ENCODE measurements around the gene CD4.

Gene CD4

DNA sequence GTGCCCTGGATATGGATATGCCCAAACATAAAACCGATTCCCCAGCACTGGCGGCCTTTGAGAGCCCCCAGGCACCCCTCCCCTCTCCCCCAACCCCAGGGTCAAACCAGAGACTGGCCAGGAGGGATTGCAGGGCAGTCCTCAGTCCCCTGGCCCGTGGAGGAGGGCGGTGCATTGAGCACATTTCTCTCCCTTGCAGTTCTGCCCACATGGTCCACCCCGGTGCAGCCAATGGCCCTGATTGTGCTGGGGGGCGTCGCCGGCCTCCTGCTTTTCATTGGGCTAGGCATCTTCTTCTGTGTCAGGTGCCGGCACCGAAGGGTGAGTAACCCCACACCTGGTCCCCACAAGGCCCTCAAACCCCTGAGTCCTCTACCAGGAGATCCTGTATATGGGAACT, 28.9 kb downstream of the CD4 start:
- in situ Hi-C loops (cut with MboI; ENCODE audit: low sequenced_read_pairs, unreplicated experiment), result loop anchor here (5.0 kb wide), 1 partner anchor 36 kb away; no protein-coding TSS in a partner anchor
- no peak for DNase-seq (ENCODE audit: low spot score)
- TF ChIP-seq CTCF (IDR thresholded peaks at IDR 0.05; ENCODE audit: borderline replicate concordance, control extremely low read depth, extremely low read depth, insufficient read depth, missing control alignments), result no peak

GRCh38 chr12:6818645-6819044, 29.3 kb downstream of the CD4 start:
- in situ Hi-C loops (cut with MboI; ENCODE audit: low sequenced_read_pairs, unreplicated experiment), result loop anchor here (5.0 kb wide), 1 partner anchor 36 kb away; no protein-coding TSS in a partner anchor
- TF ChIP-seq CTCF (IDR thresholded peaks at IDR 0.05; ENCODE audit: borderline replicate concordance, control extremely low read depth, extremely low read depth, insufficient read depth, missing control alignments), result no peak
- no peak for DNase-seq (ENCODE audit: low spot score)

- DNase-seq (ENCODE audit: low spot score), result no peak
- in situ Hi-C loops (cut with MboI; ENCODE audit: low sequenced_read_pairs, unreplicated experiment), result loop anchor here (5.0 to 10.0 kb wide), 2 partner anchors 37 to 65 kb away; partner anchors contain the start of gene MLF2
Observed at GRCh38 chr12:6819106-6820030, 30.0 kb downstream of the CD4 start.

DNA sequence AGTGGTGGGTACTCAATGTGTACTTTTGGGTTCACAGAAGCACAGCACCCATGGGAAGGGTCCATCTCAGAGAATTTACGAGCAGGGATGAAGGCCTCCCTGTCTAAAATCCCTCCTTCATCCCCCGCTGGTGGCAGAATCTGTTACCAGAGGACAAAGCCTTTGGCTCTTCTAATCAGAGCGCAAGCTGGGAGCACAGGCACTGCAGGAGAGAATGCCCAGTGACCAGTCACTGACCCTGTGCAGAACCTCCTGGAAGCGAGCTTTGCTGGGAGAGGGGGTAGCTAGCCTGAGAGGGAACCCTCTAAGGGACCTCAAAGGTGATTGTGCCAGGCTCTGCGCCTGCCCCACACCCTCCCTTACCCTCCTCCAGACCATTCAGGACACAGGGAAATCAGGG, 30.8 kb downstream of the CD4 start:
- no peak for DNase-seq (ENCODE audit: low spot score)
- in situ Hi-C loops (cut with MboI; ENCODE audit: low sequenced_read_pairs, unreplicated experiment), result loop anchor here (10.0 kb wide), 1 partner anchor 65 kb away; the partner anchor contains the start of gene MLF2
- no peak for TF ChIP-seq CTCF (IDR thresholded peaks at IDR 0.05; ENCODE audit: borderline replicate concordance, control extremely low read depth, extremely low read depth, insufficient read depth, missing control alignments)

More at GRCh38 chr12:6819106-6820030, 30.0 kb downstream of the CD4 start:
- TF ChIP-seq CTCF (IDR thresholded peaks at IDR 0.05; ENCODE audit: borderline replicate concordance, control extremely low read depth, extremely low read depth, insufficient read depth, missing control alignments), result no peak

- no peak for TF ChIP-seq CTCF (IDR thresholded peaks at IDR 0.05; ENCODE audit: borderline replicate concordance, control extremely low read depth, extremely low read depth, insufficient read depth, missing control alignments)
- DNase-seq (ENCODE audit: low spot score), result no peak
- in situ Hi-C loops (cut with MboI; ENCODE audit: low sequenced_read_pairs, unreplicated experiment), result loop anchor here (10.0 kb wide), 1 partner anchor 67 kb away; the partner anchor contains the start of gene MLF2
Observed at GRCh38 chr12:6821591-6822425, 32.5 kb downstream of the CD4 start, which contains the start of gene GPR162. TSS of gene GPR162 (plus strand) at chr12:6821821. CDS start at chr12:6823899, 2,078 bp downstream.

All from GM13976 (cell line).